Heart left ventricle (tissue), 13 donors: ENCODE measurements around the gene IER5.

Experiments used
- CTCF ChIP-seq, 12 donors: fragments of 200-600 bp; sonication (generic) in 4 of 12; IDR thresholded peaks; one replicate each; pipeline versions ENCODE4 v1.5.0 to v1.8.0; 2018 to 2022; ENCODE audit warnings: antibody characterized with exemption in 12 of 12, mild to moderate bottlenecking in 5 of 12
- POLR2A ChIP-seq, 2 donors: fragments of 450-650 bp; IDR thresholded peaks; one replicate each; pipeline ENCODE4 v1.6.1; 2017; ENCODE audit warnings: antibody characterized with exemption in 2 of 2, mild to moderate bottlenecking in 2 of 2, moderate library complexity in 2 of 2
- donor health status: ischemic (EF 13 %, LVEDD 7.1; RV severe dilation, severe dysfunction).
- donor health status: DM: no; HTN: yes; CAD: no.
- donor health status: DM: no; HTN: no; CAD: no.
- donor health status: ischemic (EF 25% LVEDD 6.9; RV normal size, moderate dysfunction).
- donor health status: ischemic (EF 25% LVEDD 5.7; RV mildly dilated, moderate dysfunction).
- donor health status: ischemic (EF 35%, LVEDD 5.7; RV mildly dilated, moderate dysfunction).
- donor health status: nonischemic (EF 11% LVEDD 7.7; RV severe dilation, severe dysfunction).
- donor health status: DM: yes; HTN: yes; CAD: no.
- donor health status: PGD.
- donor health status: ischemic (EF 29% LVEDD 5.4; RV normal size, mild dysfunction).
- donor health status: nonischemic (EF 23%, LVEDD 6.1; RV moderate dilation, normal function).

- no peak for TF ChIP-seq CTCF (IDR thresholded peaks at IDR 0.05)
- no peak for TF ChIP-seq POLR2A (IDR thresholded peaks at IDR 0.05)
Observed at GRCh38 chr1:181128592-181129497, 40.3 kb downstream of the IER5 start.
